IPS-11a (cell line): Measurements from ENCODE around the gene AMOTL1.

Source experiments
- H3K4me3 ChIP-seq: one replicate; pipeline ENCODE4 v1.5.1; 2013; ENCODE audit warnings: low read depth, low read length, control low read depth

Gene AMOTL1

GRCh38 chr11:94820480-94820879 lies 52.3 kb downstream of the AMOTL1 start:
- no peak overlapping the region for H3K4me3 ChIP-seq

- no peak overlapping the region for H3K4me3 ChIP-seq
Measured at GRCh38 chr11:94821439-94821838, 53.3 kb downstream of the AMOTL1 start.

- H3K4me3 ChIP-seq: no peak overlapping the region
Measured at GRCh38 chr11:94822080-94822479, 53.9 kb downstream of the AMOTL1 start.

GRCh38 chr11:94823102-94823732 lies 55.1 kb downstream of the AMOTL1 start:
- H3K4me3 ChIP-seq: no peak overlapping the region

GRCh38 chr11:94825031-94825430 lies 56.9 kb downstream of the AMOTL1 start:
- no peak overlapping the region for H3K4me3 ChIP-seq

- H3K4me3 ChIP-seq: no peak overlapping the region
Measured at GRCh38 chr11:94825481-94825880, 57.3 kb downstream of the AMOTL1 start.

- H3K4me3 ChIP-seq: no peak overlapping the region
Measured at GRCh38 chr11:94826415-94826814, 58.3 kb downstream of the AMOTL1 start.

- no peak overlapping the region for H3K4me3 ChIP-seq
Measured at GRCh38 chr11:94828088-94828487, 59.9 kb downstream of the AMOTL1 start.

GRCh38 chr11:94830722-94831510 lies 62.8 kb downstream of the AMOTL1 start:
- H3K4me3 ChIP-seq: no peak overlapping the region

- H3K4me3 ChIP-seq: no peak overlapping the region
Measured at GRCh38 chr11:94831529-94831928, 63.4 kb downstream of the AMOTL1 start.

GRCh38 chr11:94832604-94833235 lies 64.6 kb downstream of the AMOTL1 start:
- H3K4me3 ChIP-seq: no peak overlapping the region

GRCh38 chr11:94834911-94835593 lies 66.9 kb downstream of the AMOTL1 start:
- H3K4me3 ChIP-seq: no peak overlapping the region

- H3K4me3 ChIP-seq: no peak overlapping the region
Measured at GRCh38 chr11:94835594-94835927, 67.4 kb downstream of the AMOTL1 start.

- no peak overlapping the region for H3K4me3 ChIP-seq
Measured at GRCh38 chr11:94837317-94837716, 69.2 kb downstream of the AMOTL1 start.

- H3K4me3 ChIP-seq: no peak overlapping the region
Measured at GRCh38 chr11:94838027-94838731, 70.0 kb downstream of the AMOTL1 start.

- no peak overlapping the region for H3K4me3 ChIP-seq
Measured at GRCh38 chr11:94840209-94840608, 72.1 kb downstream of the AMOTL1 start.

- no peak overlapping the region for H3K4me3 ChIP-seq
Measured at GRCh38 chr11:94844031-94844430, 75.9 kb downstream of the AMOTL1 start.

GRCh38 chr11:94845622-94846021 lies 77.5 kb downstream of the AMOTL1 start:
- no peak overlapping the region for H3K4me3 ChIP-seq

- no peak overlapping the region for H3K4me3 ChIP-seq
Measured at GRCh38 chr11:94849839-94850238, 81.7 kb downstream of the AMOTL1 start.

GRCh38 chr11:94851864-94852636 lies 83.9 kb downstream of the AMOTL1 start:
- no peak overlapping the region for H3K4me3 ChIP-seq
